Esophagus muscularis mucosa (tissue), 4 donors: ENCODE data around the gene MID1. TPM values are rescaled to one million over a fixed set of nuclear protein-coding genes. Genes with fewer than 3 reads are reported as not detected.
"Not testable (repeated sequence)": the region's sequence is repeated elsewhere in the genome, so short reads cannot be mapped to it uniquely, and the experiment has no call there.

Experiments
- DNase-seq: peaks from one replicate; pipeline ENCODE4 v3.0.0-alpha.2; 2017; ENCODE audit errors: extremely low spot score
- H3K27ac ChIP-seq, 4 donors: fragments of 200-600 bp; sonication (generic); replicated peaks in 1 of 4; 1 replicate in 3 of 4; 2 replicates in 1 of 4; pipeline ENCODE4 v1.5.1; 2016 to 2019; ENCODE audit warnings: mild to moderate bottlenecking in 1 of 4
- H3K27me3 ChIP-seq, 4 donors: fragments of 200-600 bp; sonication (generic); one replicate each; pipeline versions ENCODE4 v1.5.1 to v1.6.0; 2016 to 2019
- H3K36me3 ChIP-seq, 4 donors: fragments of 200-600 bp; sonication (generic); one replicate each; pipeline ENCODE4 v1.5.1; 2016 to 2019
- H3K4me1 ChIP-seq, 4 donors: fragments of 200-600 bp; sonication (generic); one replicate each; pipeline ENCODE4 v1.5.1; 2016 to 2019
- H3K4me3 ChIP-seq, 4 donors: fragments of 200-600 bp; sonication (generic); 1 replicate in 2 of 4; 2 replicates in 2 of 4; pipeline ENCODE4 v1.5.1; 2016 to 2019; ENCODE audit warnings: mild to moderate bottlenecking in 4 of 4, moderate library complexity in 1 of 4
- H3K9me3 ChIP-seq, 4 donors: fragments of 200-600 bp; sonication (generic); 1 replicate in 3 of 4; 2 replicates in 1 of 4; pipeline ENCODE4 v1.5.1; 2016 to 2019
- CTCF ChIP-seq, 3 experiments: fragments of 200-600 bp in 2 of 3; fragments of 450-650 bp in 1 of 3; sonication (generic) in 2 of 3; IDR thresholded peaks; one replicate each; pipeline ENCODE4 v1.5.1; 2017 to 2019; ENCODE audit warnings: antibody characterized with exemption in 3 of 3, mild to moderate bottlenecking in 2 of 3, moderate library complexity in 1 of 3
- EP300 ChIP-seq: sonication (generic); formaldehyde crosslinking; IDR thresholded peaks from one replicate; pipeline ENCODE4 v1.6.1; 2017; ENCODE audit warnings: antibody characterized with exemption
- POLR2A ChIP-seq: fragments of 450-650 bp; IDR thresholded peaks from one replicate; pipeline ENCODE4 v1.6.1; 2017; ENCODE audit warnings: antibody characterized with exemption, moderate library complexity, mild to moderate bottlenecking, low read depth
- POLR2AphosphoS5 ChIP-seq, 2 donors: sonication (generic); formaldehyde crosslinking; IDR thresholded peaks; one replicate each; pipeline ENCODE4 v1.6.1; 2017; ENCODE audit warnings: antibody characterized with exemption in 2 of 2
- WGBS: methylation state at CpG from one replicate; pipeline ENCODE4 v1.1.5; 2018; 5-methylcytosine and 5-hydroxymethylcytosine counted together
- intact Hi-C: fragments of 100-400 bp; cut with DNase I; formaldehyde crosslinking; loops from one replicate; pipeline ENCODE4 v1.15.1; 2023
- total RNA-seq, 4 donors: library from RNA; depleted of rRNA; stranded (reverse); fragments of >200 nt; gene quantifications; one replicate each; pipeline versions ENCODE4 v1.1.0 to v1.2.1, GENCODE V29; 2016

Gene MID1
- total RNA-seq, 4 donors from 2014 or later, result 11.2 to 22.0 (median 16.2) TPM

GRCh38 chrX:10600479-10600878, 19.9 kb downstream of the MID1 start:
- H3K27ac ChIP-seq, result no peak overlapping the region
- no peaks in the 10 kb centered on the region for H3K9me3 ChIP-seq
- WGBS, result 42% methylated on average over 1 of the region's 1 CpG
- intact Hi-C loops, result no loop called here
- H3K36me3 ChIP-seq, result no peaks in the 10 kb centered on the region
- DNase-seq, result no peak
- H3K27me3 ChIP-seq, result no peaks in the 10 kb centered on the region
- H3K4me3 ChIP-seq, result no peak overlapping the region
- TF ChIP-seq CTCF (IDR thresholded peaks at IDR 0.05), result no peak
- TF ChIP-seq EP300, result no peak
- TF ChIP-seq POLR2AphosphoS5 (IDR thresholded peaks at IDR 0.05), result no peak
- TF ChIP-seq POLR2A, result no peak
- peaks cover 0 to 20% (median 3%) of the 10 kb centered on the region in 4 donors for H3K4me1 ChIP-seq

- WGBS, result 54% methylated on average over 5 of the region's 5 CpGs
- no peak for TF ChIP-seq POLR2AphosphoS5 (IDR thresholded peaks at IDR 0.05)
- no peak for TF ChIP-seq EP300
- TF ChIP-seq CTCF (IDR thresholded peaks at IDR 0.05), result no peak
- no peak for TF ChIP-seq POLR2A
- H3K36me3 ChIP-seq, result no peaks in the 10 kb centered on the region
- no peaks in the 10 kb centered on the region for H3K27me3 ChIP-seq
- no peak overlapping the region for H3K27ac ChIP-seq
- no peak overlapping the region for H3K4me3 ChIP-seq
- DNase-seq, result no peak
- peaks cover 0 to 20% (median 3%) of the 10 kb centered on the region in 4 donors for H3K4me1 ChIP-seq
- intact Hi-C loops, result no loop called here
- no peaks in the 10 kb centered on the region for H3K9me3 ChIP-seq
Observed at GRCh38 chrX:10598540-10598939, 21.8 kb downstream of the MID1 start.

- no peak for TF ChIP-seq POLR2A
- peak in 1 of 3 experiments; percentile 36 for TF ChIP-seq CTCF (IDR thresholded peaks at IDR 0.05)
- TF ChIP-seq POLR2AphosphoS5 (IDR thresholded peaks at IDR 0.05), result no peak
- no peak for TF ChIP-seq EP300
- intact Hi-C loops, result no loop called here
Observed at GRCh38 chrX:10597871-10598270, 22.5 kb downstream of the MID1 start.

GRCh38 chrX:10591363-10592335, 28.7 kb downstream of the MID1 start:
- TF ChIP-seq POLR2AphosphoS5 (IDR thresholded peaks at IDR 0.05), result no peak
- TF ChIP-seq EP300, result no peak
- TF ChIP-seq POLR2A, result no peak
- TF ChIP-seq CTCF (IDR thresholded peaks at IDR 0.05), result no peak
- no peaks in the 10 kb centered on the region for H3K9me3 ChIP-seq
- H3K4me3 ChIP-seq, result no peak overlapping the region
- H3K4me1 ChIP-seq, result no peaks in the 10 kb centered on the region
- WGBS, result 76% methylated on average over 11 of the region's 11 CpGs
- no peaks in the 10 kb centered on the region for H3K36me3 ChIP-seq
- no peaks in the 10 kb centered on the region for H3K27me3 ChIP-seq
- intact Hi-C loops, result no loop called here
- no peak for DNase-seq
- no peak overlapping the region for H3K27ac ChIP-seq

More at GRCh38 chrX:10597871-10598270, 22.5 kb downstream of the MID1 start:
- H3K9me3 ChIP-seq, result no peaks in the 10 kb centered on the region
- no peak overlapping the region for H3K27ac ChIP-seq
- no peak for DNase-seq
- no peak overlapping the region for H3K4me3 ChIP-seq
- WGBS, result 80% methylated on average over 1 of the region's 1 CpG
- H3K4me1 ChIP-seq, result peaks cover 0 to 16% (median 2%) of the 10 kb centered on the region in 4 donors
- H3K36me3 ChIP-seq, result no peaks in the 10 kb centered on the region
- H3K27me3 ChIP-seq, result no peaks in the 10 kb centered on the region

- H3K27me3 ChIP-seq, H3K27ac ChIP-seq, DNase-seq, intact Hi-C loops, H3K36me3 ChIP-seq, H3K4me3 ChIP-seq, H3K4me1 ChIP-seq, H3K9me3 ChIP-seq: not testable (repeated sequence)
- WGBS, result 83% methylated on average over 8 of the region's 10 CpGs
Observed at GRCh38 chrX:10589787-10590186, 30.6 kb downstream of the MID1 start.
